ENCODE data around the gene RNF125.
"Not testable (repeated sequence)": the region's sequence is repeated elsewhere in the genome, so short reads cannot be mapped to it uniquely, and the experiment has no call there.

RNF125 gene

DNA sequence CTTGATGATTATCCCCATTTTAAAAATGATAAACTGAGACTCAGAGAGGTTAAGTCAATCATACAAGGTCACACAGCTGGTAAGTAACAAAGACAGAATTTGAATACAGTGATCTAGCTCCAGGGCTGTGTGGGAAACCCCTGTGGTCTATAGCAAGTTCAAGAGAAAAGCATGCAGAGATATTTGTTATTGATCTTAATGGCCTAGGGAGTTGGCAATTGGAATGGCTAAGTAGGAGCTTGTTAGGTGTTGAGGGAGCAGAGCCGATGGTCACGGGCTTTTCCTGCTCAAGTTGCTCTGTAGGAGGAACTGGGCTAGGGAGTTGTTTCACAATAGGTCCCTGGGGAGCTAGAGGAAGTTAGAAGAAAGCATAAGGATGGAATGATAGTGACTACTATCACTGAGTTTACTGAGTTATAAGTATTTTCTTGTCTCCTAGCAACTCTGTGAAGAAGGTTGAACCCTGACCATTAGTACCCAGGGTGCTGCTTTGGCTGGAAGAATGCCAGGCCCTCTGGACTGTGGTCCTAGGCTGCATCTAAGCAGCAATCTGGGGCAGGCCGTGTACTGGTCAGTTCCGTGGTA lies 30.0 kb downstream of the RNF125 start:
- no peak for TF ChIP-seq POLR2A (IDR thresholded peaks at IDR 0.05; ENCODE audit: low read depth, low read length)
- no peak for FAIRE-seq
- DNase-seq (ENCODE audit: insufficient read length, low spot score): no peak

DNA sequence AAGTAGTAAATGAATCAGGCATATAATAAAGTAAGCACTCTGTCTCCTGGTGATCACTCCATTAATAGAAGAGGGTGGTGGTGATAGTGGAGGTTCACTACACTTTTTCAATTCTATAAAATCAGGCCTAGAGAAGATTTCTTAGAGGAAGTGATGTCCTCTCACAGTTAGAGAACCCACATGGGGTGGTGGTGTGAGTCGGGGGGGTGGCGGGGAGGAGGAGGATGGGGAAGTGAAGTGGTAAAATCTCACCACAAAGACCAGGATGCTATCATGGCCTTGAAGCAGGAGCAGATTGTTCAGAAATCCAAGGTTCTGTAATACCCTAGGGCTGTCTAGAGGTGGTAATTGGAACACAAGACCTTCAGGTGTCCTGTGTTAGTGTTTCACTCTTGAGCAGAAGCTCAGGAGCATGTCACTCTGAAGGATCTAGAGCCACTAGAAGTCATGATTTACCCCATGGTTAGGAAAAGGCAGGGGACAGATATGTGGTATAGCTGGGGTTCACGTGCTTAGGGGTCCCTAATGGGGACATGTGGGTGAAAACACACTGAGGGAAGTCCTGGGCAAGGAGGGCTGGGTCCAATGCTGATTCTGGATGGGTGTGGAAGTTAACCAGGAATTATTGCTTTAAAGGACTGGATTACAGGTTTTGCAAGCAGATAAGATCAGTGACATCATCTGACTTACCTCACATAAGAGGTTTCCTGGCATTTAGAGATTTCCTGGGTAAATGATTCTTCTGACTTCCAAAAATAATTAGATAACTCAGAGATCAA lies 31.0 kb downstream of the RNF125 start:
- FAIRE-seq: no peak
- no peak for DNase-seq (ENCODE audit: insufficient read length, low spot score)
- TF ChIP-seq POLR2A (IDR thresholded peaks at IDR 0.05; ENCODE audit: low read depth, low read length): no peak

DNA sequence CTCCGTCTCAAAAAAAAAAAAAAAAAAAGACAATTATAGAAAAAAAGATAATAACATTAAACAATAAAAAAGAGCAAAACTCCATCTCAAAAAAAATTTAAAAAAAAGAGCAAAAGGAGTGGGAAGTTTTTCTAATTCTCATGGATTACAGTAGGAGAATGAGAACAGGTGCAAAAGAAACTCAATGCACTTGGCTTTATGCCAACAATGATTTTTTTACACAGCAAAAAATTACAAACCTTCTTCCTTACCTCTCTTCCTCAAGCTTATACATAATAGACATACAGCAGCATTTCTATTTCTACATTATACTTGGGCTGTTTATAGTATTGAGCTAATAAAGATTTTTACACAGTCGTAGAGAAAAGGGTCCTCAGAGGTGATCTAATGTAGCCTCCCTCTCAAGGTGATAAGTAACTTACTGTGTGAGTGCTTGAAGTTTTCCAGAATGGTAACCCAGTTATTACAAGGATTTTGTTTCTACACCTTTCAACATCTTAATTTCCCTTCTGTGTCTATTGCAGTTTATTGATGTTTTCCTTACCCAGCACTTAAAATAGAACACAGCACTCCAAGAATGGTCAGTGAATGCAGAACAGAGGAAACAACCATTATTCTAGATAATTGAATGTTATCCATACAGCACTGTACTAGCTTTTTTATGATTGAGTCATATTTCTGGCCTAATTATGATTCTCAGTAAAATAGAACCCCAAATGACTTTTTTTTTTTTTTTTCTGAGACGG lies 38.2 kb downstream of the RNF125 start:
- DNase-seq (ENCODE audit: insufficient read length, low spot score): no peak
- no peak for FAIRE-seq
- TF ChIP-seq POLR2A (IDR thresholded peaks at IDR 0.05; ENCODE audit: low read depth, low read length): no peak

DNA sequence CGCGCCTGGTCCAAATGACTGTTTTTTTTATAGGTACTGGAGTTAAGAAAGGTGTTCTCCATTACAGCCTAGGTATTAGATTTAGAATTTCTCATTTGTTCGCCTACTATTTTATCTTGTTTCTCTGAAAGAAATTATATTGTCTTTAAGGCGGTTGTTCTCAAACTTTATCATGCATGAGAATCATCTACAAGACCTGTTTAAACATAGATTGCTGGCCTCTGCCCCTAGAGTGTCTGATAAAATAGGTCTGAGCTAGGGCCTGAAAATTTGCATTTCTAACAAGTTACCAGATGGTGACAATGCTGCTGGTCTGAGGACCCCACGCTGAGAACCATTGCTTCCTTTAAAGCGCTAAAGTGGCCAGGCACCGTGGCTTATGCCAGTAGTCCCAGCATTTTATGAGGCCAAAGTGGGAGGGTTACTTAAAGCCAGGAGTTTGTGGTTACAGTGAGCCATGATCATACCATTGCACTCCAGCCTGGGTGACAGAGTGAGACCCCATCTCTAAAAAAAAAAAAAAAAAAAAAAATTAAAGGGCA lies 39.1 kb downstream of the RNF125 start:
- TF ChIP-seq POLR2A (IDR thresholded peaks at IDR 0.05; ENCODE audit: low read depth, low read length): no peak
- DNase-seq (ENCODE audit: insufficient read length, low spot score): no peak
- no peak for FAIRE-seq

DNA sequence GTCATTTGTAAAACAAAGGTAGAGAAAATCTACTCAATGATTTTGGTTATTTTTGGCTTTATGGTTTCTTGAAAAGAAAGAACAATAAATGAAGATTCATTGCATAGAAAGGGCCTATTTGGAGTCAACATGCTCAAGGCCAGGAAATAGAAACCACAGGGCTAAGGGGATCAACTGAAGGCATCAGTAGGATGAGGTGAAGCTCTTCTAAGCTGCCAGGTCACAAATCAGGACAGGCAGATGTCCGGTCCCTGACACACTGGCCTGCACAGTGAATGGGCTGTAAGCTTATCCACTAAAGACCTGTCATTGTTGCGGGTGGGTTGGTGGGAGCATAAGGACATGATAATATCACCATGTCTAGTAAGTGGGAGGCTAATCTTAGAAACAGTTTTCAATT lies 41.4 kb downstream of the RNF125 start:
- DNase-seq (ENCODE audit: insufficient read length, low spot score) (no peak), FAIRE-seq (no peak)
- no peak for TF ChIP-seq POLR2A (IDR thresholded peaks at IDR 0.05; ENCODE audit: low read depth, low read length)

DNA sequence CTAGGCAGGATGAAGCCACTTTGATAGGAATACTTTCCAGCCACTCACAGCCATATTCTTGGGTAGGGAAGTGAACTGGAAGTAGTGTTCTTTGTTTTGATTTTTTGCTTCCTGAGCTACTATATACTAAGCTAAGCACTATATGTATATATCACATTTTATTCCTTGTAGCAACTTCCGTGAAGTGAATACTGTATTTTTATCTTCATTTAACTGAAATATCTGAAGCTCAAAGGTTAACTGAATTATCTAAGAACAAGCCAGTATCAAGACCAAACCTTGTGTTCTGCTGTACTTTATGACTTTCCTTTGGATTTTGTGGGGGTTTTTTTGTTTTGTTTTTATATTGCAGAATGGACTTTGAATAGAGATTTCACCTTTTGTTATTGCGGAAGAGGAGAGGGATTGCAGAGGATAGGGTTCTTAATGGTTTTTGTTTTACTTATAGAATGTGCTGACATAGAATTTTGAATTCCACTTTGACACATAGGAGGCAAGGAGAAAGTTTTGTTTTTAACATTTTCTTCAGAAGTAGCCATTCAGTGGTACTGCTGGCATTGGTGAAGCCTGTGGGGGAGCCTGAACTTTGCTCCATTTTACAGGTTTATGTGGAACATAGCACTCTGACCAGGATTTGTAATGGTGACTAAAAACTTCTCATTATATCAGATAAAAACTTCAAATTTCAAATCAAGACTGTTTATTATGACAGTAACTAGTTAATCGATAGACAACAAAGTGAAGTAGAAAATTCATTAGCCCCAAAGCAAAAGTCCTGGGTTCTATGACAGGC lies 48.9 kb downstream of the RNF125 start:
- no peak for TF ChIP-seq POLR2A (IDR thresholded peaks at IDR 0.05; ENCODE audit: low read depth, low read length)
- DNase-seq (ENCODE audit: insufficient read length, low spot score): no peak
- FAIRE-seq: no peak

DNA sequence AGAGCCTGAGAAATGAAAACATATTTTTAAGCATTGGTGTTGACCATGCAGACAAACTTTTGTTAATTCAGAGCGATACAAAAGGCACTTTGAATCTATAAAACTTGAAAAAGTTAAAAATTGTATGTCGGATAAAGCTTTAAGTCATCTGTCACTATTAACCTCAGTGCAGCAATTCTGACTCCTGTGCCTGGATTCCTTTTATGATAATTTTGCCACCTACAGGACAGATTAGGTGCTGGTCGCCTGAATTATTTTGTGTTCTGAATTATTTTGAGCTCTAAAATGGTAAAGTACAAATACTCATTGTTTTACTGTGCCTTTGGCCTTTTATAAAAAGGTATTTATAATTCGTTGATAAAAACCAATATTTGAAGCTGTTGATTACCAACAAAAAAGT lies 53.7 kb downstream of the RNF125 start:
- DNase-seq (ENCODE audit: insufficient read length, low spot score) (no peak), FAIRE-seq (no peak)
- no peak for TF ChIP-seq POLR2A (IDR thresholded peaks at IDR 0.05; ENCODE audit: low read depth, low read length)

DNA sequence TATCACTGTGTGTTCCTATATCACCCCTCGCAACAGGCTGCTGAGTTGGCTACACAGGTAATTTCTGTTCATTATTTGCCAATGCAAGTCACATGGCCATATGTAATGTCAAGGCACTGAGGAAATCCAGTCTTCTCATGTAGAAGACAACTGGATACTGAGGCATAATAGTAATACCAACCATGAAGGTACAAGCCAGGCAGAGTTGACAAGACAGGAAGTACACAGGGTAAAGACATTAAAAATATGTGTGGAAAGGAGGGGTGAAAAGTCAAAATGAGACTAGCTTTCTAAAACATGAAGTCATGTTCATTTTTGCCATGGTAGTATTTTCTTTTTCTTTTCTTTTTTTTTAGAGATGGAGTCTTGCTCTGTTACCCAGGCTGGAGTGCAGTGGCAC lies 55.6 kb downstream of the RNF125 start:
- no peak for FAIRE-seq
- no peak for DNase-seq (ENCODE audit: insufficient read length, low spot score)
- TF ChIP-seq POLR2A (IDR thresholded peaks at IDR 0.05; ENCODE audit: low read depth, low read length): no peak

DNA sequence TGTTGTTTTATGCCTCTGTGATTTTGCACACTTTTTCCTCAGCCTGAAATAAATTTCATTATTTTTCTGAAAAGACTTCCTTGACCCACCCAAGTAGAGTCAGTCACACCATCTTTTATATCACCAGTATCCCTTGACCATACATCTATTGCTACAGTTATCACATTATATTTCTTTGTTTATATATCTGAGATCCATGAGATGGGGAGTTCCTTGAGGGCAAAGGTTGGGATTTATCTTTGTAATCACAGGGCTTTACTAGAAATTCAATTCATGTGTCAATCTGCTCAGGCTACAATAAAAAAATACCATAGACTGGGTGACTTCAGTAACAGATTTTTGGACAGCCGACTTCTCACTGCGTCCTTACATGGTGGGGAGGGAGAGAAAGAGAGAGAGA lies 60.2 kb downstream of the RNF125 start:
- no peak for TF ChIP-seq POLR2A (IDR thresholded peaks at IDR 0.05; ENCODE audit: low read depth, low read length)

DNA sequence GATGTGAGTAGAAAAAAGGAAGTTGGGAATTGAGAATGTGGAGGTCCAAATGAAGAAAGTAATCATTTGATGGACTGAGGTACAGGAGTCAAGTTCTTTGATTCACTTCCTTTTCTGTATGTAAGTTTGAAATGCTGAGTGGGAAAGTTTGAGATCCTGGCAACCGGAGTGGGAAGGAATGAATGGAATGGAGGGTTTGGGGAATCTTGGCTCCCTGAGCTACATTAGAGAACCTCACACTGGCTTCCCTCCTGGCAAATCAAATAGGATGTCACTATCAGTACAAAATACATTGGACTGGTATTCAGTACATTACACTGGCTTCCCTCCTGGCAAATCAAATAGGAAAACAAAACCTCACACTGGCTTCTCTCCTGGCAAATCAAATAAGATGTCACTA lies 63.3 kb downstream of the RNF125 start:
- no peak for TF ChIP-seq POLR2A (IDR thresholded peaks at IDR 0.05; ENCODE audit: low read depth, low read length)
- FAIRE-seq: no peak
- no peak for DNase-seq (ENCODE audit: insufficient read length, low spot score)

More for the DNA sequence above, 60.2 kb downstream of the RNF125 start:
- FAIRE-seq (no peak), DNase-seq (ENCODE audit: insufficient read length, low spot score) (no peak)

DNA sequence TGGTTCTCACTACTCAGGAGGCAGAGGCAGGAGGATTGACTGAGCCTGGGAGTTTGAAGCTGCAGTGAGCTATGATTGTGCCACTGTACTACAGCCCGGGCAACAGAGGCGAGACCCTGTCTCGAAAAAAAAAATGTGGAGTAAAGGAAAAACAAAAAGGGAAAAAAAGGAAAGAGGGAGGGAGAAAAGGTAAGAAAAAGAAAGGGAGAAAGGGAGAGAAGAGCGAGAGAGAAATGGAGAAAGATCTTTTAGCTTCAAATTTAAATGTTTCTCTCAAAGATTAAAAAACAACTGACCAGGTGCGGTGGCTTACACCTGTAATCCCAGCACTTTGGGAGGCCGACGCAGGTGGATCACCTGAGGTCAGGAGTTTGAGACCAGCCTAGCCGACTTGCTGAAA lies 65.2 kb downstream of the RNF125 start:
- DNase-seq (ENCODE audit: insufficient read length, low spot score) (no peak), FAIRE-seq (no peak)
- no peak for TF ChIP-seq POLR2A (IDR thresholded peaks at IDR 0.05; ENCODE audit: low read depth, low read length)

DNA sequence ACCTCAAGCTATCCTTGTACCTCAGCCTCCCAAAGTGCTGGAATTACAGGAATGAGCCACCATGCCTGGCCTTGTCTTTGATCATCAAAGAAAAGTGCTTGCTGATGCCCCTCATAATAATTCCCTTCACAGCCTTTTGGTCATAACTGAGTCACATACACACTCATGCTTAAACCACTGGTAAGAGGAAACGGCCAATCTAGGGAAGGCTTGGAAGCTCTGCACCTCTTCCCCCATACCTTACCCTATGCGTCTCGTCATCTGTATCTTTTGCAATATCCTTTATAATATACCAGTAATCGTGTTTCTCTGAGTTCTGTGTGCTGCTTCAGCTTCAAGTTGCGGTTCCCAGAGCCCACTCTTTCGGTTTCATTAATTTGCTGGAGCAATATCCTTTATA lies 68.3 kb downstream of the RNF125 start:
- TF ChIP-seq POLR2A (IDR thresholded peaks at IDR 0.05; ENCODE audit: low read depth, low read length): no peak
- FAIRE-seq (no peak), DNase-seq (ENCODE audit: insufficient read length, low spot score) (no peak)

DNA sequence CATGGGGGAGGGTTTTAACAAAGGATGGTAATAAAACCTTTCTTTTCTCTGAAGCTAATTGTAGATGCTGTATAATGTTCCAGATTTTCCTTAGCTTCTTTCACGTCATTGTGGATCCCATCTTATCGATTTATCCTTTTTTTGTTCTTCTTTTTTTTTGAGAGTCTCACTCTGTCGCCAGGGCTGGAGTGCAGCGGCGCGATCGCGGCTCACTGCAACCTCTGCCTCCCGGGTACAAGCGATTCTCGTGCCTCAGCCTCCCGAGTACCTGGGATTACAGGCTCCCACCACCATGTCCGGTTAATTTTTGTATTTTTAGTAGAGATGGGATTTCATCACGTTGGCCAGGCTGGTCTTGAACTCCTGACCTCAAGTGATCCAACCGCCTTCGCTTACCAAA lies 72.2 kb downstream of the RNF125 start:
- DNase-seq (ENCODE audit: insufficient read length, low spot score); FAIRE-seq: not testable (repeated sequence)

DNA sequence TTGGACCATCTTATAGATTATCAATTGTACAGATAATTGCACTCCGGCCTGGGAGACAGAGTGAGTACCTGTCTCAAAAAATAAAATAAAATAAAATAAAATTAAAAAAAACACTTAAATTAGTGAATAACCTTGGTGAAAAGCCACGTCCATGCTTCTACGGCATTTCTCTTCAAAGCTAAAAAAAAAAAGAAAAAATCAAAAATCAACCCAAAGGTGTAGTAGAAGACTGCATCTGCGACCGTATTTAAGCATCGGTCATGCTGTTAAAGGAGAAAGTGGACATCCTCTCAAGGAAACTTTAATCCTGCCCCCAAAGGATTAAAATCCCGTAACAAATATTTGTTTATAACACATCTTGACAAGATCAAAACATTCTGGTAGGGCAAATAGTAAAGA lies 72.7 kb downstream of the RNF125 start:
- DNase-seq (ENCODE audit: insufficient read length, low spot score) (no peak), FAIRE-seq (no peak)
- TF ChIP-seq POLR2A (IDR thresholded peaks at IDR 0.05; ENCODE audit: low read depth, low read length): no peak

Data from H54 (cell line).